OCI-LY1 (cell line): ENCODE results near the gene WDR13.

Experiments used
- H2AFZ ChIP-seq: fragments of 200-600 bp; sonication (generic), shearing (Covaris generic); 2 replicates; pipeline ENCODE4 v1.6.0; 2014; ENCODE audit warnings: antibody characterized with exemption, mild to moderate bottlenecking, low read length
- H3F3A ChIP-seq: fragments of 200-600 bp; sonication (generic), shearing (Covaris generic); 2 replicates; pipeline ENCODE4 v1.6.0; 2014; ENCODE audit warnings: mild to moderate bottlenecking, antibody characterized with exemption, low read length, moderate library complexity; ENCODE audit not compliant: insufficient read depth
- H3K27ac ChIP-seq: fragments of 200-600 bp; sonication (generic); 2 replicates; pipeline ENCODE4 v1.5.1; 2014; ENCODE audit warnings: low read length, mixed run types, mild to moderate bottlenecking, low read depth; ENCODE audit not compliant: poor library complexity, severe bottlenecking
- H3K27me3 ChIP-seq: fragments of 200-600 bp; sonication (generic); 2 replicates; pipeline ENCODE4 v1.6.0; 2014; ENCODE audit warnings: antibody characterized with exemption, mild to moderate bottlenecking, low read length, moderate library complexity; ENCODE audit not compliant: insufficient read depth
- H3K36me3 ChIP-seq: fragments of 200-600 bp; sonication (generic); 2 replicates; pipeline ENCODE4 v1.6.1; 2014; ENCODE audit warnings: mild to moderate bottlenecking, antibody characterized with exemption, low read length, moderate library complexity, mixed read lengths; ENCODE audit not compliant: insufficient read depth
- H3K4me1 ChIP-seq: fragments of 200-600 bp; sonication (generic); 2 replicates; pipeline ENCODE4 v1.5.1; 2014; ENCODE audit warnings: mild to moderate bottlenecking, low read length, moderate library complexity; ENCODE audit not compliant: insufficient read depth, severe bottlenecking
- H3K4me2 ChIP-seq: fragments of 200-600 bp; sonication (generic), shearing (Covaris generic); 2 replicates; pipeline ENCODE4 v1.6.1; 2014; ENCODE audit warnings: low read length
- H3K4me3 ChIP-seq: fragments of 200-600 bp; sonication (generic); 2 replicates; pipeline ENCODE4 v1.5.1; 2014; ENCODE audit warnings: low read length, low read depth, mild to moderate bottlenecking, mixed read lengths; ENCODE audit not compliant: poor library complexity, severe bottlenecking
- H3K79me2 ChIP-seq: fragments of 200-600 bp; shearing (Covaris generic); 2 replicates; pipeline ENCODE4 v1.6.1; 2016; ENCODE audit warnings: mixed run types, low read length, mixed read lengths; ENCODE audit not compliant: insufficient read depth
- H3K9ac ChIP-seq: fragments of 200-600 bp; sonication (generic), shearing (Covaris generic); 2 replicates; pipeline ENCODE4 v1.6.1; 2014; ENCODE audit warnings: mild to moderate bottlenecking, low read length, mixed read lengths
- H3K9me2 ChIP-seq: fragments of 200-600 bp; sonication (generic), shearing (Covaris generic); 2 replicates; pipeline ENCODE4 v1.6.1; 2014; ENCODE audit warnings: low read depth, mild to moderate bottlenecking, low read length, mixed read lengths
- H3K9me3 ChIP-seq: fragments of 200-600 bp; shearing (Covaris generic); 2 replicates; pipeline ENCODE4 v1.6.1; 2014; ENCODE audit warnings: low read length, mixed read lengths
- H4K20me1 ChIP-seq: fragments of 200-600 bp; sonication (generic), shearing (Covaris generic); 2 replicates; pipeline ENCODE4 v1.6.0; 2016; ENCODE audit warnings: mild to moderate bottlenecking, low read length; ENCODE audit not compliant: insufficient read depth
- EZH2 ChIP-seq: fragments of 200-600 bp; sonication (generic), shearing (Covaris generic); IDR thresholded peaks from 2 replicates; pipeline ENCODE4 v1.8.0; 2017; ENCODE audit warnings: borderline replicate concordance, mixed run types, mild to moderate bottlenecking, antibody characterized with exemption, low read length, moderate library complexity, mixed read lengths
- TF ChIP-seq, protein P1 (sequence below): fragments of 200-600 bp; sonication (generic), shearing (Covaris generic); IDR thresholded peaks from 2 replicates; pipeline ENCODE4 v1.5.1; 2017; ENCODE audit warnings: mild to moderate bottlenecking, antibody characterized with exemption, low read length, moderate library complexity, mixed read lengths

The WDR13 gene

DNA sequence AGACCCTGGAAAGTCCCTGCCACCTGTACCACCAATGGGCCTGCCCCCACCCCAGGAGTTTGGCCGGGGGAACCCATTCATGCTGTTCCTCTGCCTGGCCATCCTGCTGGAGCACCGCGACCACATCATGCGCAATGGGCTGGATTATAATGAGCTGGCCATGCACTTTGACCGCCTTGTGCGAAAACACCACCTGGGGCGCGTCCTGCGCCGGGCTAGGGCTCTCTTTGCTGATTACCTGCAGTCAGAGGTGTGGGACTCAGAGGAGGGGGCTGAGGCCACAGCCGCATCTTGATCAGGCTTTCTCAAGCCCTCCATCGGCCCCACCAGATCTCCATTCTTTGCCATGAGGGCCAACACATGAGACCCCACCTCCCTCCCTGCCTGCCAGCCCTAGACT lies 36.6 kb upstream of the WDR13 start:
- no peak overlapping the region for H2AFZ ChIP-seq
- H4K20me1 ChIP-seq: no peaks in the 10 kb centered on the region
- no peaks in the 10 kb centered on the region for H3K27me3 ChIP-seq
- no peaks in the 10 kb centered on the region for H3K79me2 ChIP-seq
- TF ChIP-seq, protein P1, sequence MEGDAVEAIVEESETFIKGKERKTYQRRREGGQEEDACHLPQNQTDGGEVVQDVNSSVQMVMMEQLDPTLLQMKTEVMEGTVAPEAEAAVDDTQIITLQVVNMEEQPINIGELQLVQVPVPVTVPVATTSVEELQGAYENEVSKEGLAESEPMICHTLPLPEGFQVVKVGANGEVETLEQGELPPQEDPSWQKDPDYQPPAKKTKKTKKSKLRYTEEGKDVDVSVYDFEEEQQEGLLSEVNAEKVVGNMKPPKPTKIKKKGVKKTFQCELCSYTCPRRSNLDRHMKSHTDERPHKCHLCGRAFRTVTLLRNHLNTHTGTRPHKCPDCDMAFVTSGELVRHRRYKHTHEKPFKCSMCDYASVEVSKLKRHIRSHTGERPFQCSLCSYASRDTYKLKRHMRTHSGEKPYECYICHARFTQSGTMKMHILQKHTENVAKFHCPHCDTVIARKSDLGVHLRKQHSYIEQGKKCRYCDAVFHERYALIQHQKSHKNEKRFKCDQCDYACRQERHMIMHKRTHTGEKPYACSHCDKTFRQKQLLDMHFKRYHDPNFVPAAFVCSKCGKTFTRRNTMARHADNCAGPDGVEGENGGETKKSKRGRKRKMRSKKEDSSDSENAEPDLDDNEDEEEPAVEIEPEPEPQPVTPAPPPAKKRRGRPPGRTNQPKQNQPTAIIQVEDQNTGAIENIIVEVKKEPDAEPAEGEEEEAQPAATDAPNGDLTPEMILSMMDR: no peak
- no peak for TF ChIP-seq EZH2
- no peaks in the 10 kb centered on the region for H3K4me1 ChIP-seq
- H3K27ac ChIP-seq: no peak overlapping the region
- H3F3A ChIP-seq: no peaks in the 10 kb centered on the region
- no peaks in the 10 kb centered on the region for H3K9me2 ChIP-seq
- no peak overlapping the region for H3K9ac ChIP-seq
- H3K4me3 ChIP-seq: no peak overlapping the region
- H3K36me3 ChIP-seq: peaks cover 24% of the 10 kb centered on the region
- no peak overlapping the region for H3K4me2 ChIP-seq
- no peaks in the 10 kb centered on the region for H3K9me3 ChIP-seq

DNA sequence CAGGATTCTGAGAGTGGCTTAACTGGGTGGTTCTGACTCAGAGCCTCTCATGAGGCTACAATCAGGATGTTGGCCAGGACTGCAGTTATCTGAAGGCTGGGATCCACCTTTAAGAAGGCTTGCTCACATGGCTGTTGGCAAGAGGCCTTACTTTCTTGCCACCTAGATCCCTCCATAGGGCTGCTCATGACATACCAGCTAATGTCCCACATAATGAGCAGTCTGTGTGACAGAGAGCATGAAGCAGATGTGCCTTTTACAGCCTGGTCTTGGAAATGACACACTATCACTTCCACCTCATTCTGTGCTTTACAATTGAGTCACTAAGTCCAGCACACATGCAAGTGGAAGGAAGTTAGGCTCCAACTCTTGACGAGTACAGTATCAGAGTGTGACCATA lies 27.3 kb upstream of the WDR13 start:
- Histone ChIP-seq H3K9ac (no peak overlapping the region), H3K79me2 (peaks cover 2% of the 10 kb centered on the region; the same call in 1 of the 2 replicates), H3K4me1 (peaks cover 17% of the 10 kb centered on the region), H3K9me3 (no peaks in the 10 kb centered on the region), H3K27me3 (no peaks in the 10 kb centered on the region), H3K4me3 (no peak overlapping the region), H3F3A (no peaks in the 10 kb centered on the region), H2AFZ (no peak overlapping the region), H4K20me1 (no peaks in the 10 kb centered on the region), H3K9me2 (no peaks in the 10 kb centered on the region), H3K27ac (no peak overlapping the region), H3K4me2 (no peak overlapping the region), H3K36me3 (peaks cover 1% of the 10 kb centered on the region)
- TF ChIP-seq, protein P1: no peak
- no peak for TF ChIP-seq EZH2

GRCh38 chrX:48573690-48574269 lies 23.5 kb upstream of the WDR13 start:
- Histone ChIP-seq H3K79me2 (peaks cover 4% of the 10 kb centered on the region; the same call in 1 of the 2 replicates), H3K4me3 (peak overlapping the region; percentile 85), H3K27me3 (no peaks in the 10 kb centered on the region), H3K27ac (peak overlapping the region; percentile 90), H3F3A (no peaks in the 10 kb centered on the region; the same call in 1 of the 2 replicates), H3K36me3 (peaks cover 40% of the 10 kb centered on the region), H3K4me1 (peaks cover 39% of the 10 kb centered on the region), H4K20me1 (no peaks in the 10 kb centered on the region), H2AFZ (no peak overlapping the region), H3K9ac (peak overlapping the region; percentile 92), H3K4me2 (peak overlapping the region; percentile 97), H3K9me3 (no peaks in the 10 kb centered on the region), H3K9me2 (no peaks in the 10 kb centered on the region)
- TF ChIP-seq, protein P1: no peak
- no peak for TF ChIP-seq EZH2
